HG03342 (cell line): Measurements from ENCODE around the gene SDR42E2.

ENCODE experiments used
- ATAC-seq: cut with Tn5 transposase; IDR thresholded peaks from one replicate; pipeline ENCODE4 v1.9.1; 2021; ENCODE audit warnings: mild to moderate bottlenecking, moderate library complexity; ENCODE audit not compliant: unreplicated experiment

SDR42E2 gene

GRCh38 chr16:22240023-22240710 is 77.9 kb downstream of the SDR42E2 start:
- no peak for ATAC-seq
